HG03139 (cell line): Measurements from ENCODE around the gene CREB3L1.

Experiments
- ATAC-seq: cut with Tn5 transposase; IDR thresholded peaks from one replicate; pipeline ENCODE4 v1.9.1; 2021; ENCODE audit not compliant: unreplicated experiment

The CREB3L1 gene

GRCh38 chr11:46342239-46342638 is 64.8 kb downstream of the CREB3L1 start:
- ATAC-seq: no peak

DNA sequence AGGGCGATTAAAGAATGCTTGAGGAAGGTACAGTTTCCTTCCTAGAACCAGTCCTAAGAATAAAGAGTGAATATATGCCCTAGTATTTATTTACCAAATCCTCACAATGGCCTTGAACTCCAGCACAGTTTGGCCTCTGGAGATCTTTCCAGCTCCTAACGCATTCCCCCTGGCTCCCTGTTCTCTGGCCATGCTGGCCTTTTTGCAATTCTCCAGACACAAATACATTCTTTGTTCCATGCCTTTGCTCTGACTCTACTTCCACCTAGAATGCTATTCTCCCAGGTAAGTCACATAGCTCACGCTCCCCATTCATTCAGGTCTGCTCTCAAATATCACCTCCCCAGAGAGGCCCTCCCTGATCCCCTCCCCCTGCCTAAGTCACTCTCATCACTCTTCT is 66.1 kb downstream of the CREB3L1 start:
- ATAC-seq: no peak

DNA sequence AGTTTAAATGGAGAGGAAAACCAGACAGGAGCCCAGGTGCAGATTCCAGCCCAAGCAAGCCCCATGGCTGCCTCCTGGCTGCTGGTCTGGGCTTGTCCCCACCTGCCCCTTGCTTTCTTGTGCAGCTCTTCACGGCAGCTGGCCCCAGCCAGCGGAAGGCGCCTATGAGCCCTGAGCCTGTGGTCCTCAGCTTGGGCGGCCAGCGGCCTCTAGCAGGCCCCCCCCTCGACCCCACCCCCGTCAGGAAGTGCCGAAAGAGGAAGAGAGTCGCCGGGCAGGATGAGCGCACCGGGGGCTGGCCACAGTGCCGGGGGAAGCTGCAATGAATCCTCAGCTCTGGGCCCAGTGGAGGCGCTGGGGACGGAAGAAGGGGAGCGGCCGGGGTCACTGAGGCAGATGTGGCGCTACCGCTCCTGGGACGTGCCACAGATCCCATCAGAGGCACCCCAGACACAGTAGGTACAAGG is 67.7 kb downstream of the CREB3L1 start:
- no peak for ATAC-seq

GRCh38 chr11:46345881-46346484 is 68.5 kb downstream of the CREB3L1 start:
- no peak for ATAC-seq

DNA sequence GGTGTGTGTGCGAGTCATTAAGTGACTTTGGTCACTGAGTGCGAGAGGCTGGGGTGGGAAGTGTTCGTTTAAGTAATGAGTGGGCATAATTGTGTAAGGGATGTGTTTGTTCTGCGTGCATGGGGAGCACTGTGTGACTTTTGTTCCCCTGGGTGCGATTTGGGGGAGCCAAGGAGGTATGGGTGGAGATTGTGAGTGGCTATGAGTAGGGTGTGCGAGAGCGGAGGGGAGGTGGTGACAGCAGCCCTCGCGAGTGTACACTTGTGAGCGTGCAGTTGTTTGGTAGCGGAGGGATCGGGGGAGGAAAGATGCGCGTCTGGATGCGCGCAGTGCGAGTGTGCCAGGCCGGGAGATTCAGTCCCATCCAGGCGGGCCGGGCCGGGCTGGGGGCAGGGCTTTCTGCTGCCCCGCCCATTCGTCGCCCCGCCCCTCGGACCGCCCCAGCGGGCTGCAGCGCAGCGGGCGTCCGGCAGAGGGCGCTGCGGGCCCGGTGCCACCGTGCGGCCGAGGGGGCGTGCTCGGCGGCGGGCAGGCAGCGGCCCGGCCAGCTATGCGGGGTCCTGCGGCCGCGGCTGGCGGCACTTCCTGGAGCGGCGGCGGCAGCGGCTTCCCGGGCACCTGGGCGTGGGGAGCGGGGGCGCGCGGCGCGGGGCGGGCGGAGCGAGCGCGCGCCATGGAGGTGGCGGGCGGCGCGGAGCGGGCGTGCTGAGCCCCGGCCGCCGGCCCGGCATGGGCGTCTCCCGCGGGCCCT is 69.6 kb downstream of the CREB3L1 start, which contains the start of gene DGKZ:
Gene DGKZ (plus strand): TSS at position 578 of the 751 bp plus-strand sequence. CDS start 197 bp downstream, outside the sequence.
- ATAC-seq: peak; percentile 48

GRCh38 chr11:46347637-46348311 is 70.3 kb downstream of the CREB3L1 start:
- ATAC-seq: no peak

DNA sequence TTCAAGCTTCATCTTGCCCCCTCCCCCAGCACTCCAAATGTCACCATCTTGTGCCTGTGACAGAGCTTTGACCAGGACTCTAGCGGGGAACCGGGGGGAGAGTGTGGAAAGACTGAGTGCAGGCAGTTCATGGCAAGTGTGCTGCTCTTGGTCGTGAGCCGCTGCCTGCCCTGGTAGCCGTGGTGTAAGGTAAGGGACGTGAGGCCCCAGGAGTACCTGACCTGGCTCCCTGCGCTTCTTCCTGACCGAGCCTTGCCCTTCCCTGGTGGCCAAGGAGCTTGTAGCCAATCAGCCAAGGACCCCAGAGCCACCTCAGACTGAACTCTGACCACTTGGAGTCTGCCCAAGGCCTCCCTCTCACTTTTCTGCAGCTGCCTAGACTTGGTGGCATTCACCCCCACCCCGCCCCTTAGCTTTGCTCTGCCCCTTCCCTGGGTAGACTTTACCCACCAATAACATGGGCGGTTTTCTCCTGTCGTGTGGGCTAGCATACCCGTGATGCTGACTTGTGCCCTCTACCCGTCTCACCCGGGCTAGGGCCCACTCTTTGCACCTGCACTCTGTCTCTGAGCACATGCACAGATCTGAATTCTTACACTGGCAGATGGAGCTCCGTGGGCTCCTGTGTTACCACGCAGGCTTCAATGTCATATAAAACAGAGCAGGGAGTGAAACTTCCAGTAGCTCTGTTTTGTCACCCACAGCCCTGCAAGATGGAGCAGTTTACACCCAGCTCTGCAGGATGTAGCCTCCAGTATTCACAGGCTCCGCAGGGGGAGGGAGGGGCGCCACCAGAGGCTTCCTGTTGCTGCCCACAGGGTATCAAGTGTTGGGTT is 71.3 kb downstream of the CREB3L1 start:
- ATAC-seq: no peak

DNA sequence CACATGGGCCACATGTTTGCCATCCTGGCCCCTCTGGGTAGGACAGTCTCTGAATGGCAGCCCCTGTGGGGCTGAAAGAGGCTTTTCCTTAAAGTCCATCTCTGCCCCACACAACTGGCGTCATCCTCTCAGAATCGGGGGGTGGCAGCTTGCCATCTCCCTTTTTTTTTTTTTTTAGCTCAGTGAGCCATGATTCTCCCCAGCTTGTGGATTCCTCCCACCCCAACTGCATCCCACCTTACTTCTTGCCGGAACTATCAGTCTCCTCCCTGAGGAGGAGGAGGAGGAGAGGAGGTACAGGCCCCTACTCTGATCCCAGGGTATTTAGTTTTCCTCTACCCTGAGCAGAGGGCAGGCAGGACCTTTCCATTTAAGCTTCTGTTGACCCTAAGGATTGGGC is 73.2 kb downstream of the CREB3L1 start:
- ATAC-seq: no peak

GRCh38 chr11:46351148-46351547 is 73.7 kb downstream of the CREB3L1 start:
- no peak for ATAC-seq

DNA sequence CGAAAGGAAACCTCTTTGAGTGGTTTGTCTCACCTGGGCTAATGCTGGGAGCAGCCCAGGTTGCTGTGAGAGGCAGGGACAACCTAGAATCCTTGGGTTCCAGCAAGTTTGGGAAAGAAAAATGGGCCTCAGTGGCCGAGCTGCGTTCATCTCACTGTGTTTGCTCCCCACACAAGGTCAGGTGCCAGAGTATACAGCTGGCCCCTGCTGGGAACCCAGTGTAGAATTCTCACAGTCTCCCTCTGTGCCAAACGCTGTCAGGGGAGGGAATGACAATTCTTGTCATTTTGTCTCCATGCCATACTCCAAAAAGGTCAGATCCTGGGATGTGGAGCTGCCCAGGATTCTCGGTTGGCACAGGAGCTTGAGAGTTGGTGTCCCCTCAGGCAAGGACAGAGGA is 74.1 kb downstream of the CREB3L1 start:
- ATAC-seq: no peak

GRCh38 chr11:46352063-46352841 is 74.8 kb downstream of the CREB3L1 start:
- ATAC-seq: no peak

DNA sequence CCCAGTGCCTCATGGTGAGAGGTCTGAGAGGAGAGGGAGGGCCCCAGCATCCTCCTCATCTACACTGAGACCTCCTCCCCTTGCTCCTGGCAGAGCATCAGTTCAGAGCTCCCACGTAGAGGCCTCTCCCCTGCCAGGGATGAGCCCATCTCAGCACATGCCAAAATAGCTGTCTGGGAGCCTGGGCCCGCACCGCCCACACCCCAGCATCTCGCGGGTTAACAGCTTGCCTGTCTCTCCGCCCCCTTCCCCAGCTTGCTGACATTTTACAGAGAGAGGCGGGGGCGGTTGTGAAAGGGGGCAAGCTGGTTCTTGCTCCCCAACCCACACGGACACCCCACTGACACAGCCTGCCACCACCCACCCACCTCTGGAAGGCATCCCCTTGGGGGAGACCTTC is 76.2 kb downstream of the CREB3L1 start:
- ATAC-seq: no peak

- ATAC-seq: no peak
Observed at GRCh38 chr11:46356924-46357482, 79.5 kb downstream of the CREB3L1 start.

GRCh38 chr11:46357483-46357936 is 80.0 kb downstream of the CREB3L1 start:
- ATAC-seq: no peak

DNA sequence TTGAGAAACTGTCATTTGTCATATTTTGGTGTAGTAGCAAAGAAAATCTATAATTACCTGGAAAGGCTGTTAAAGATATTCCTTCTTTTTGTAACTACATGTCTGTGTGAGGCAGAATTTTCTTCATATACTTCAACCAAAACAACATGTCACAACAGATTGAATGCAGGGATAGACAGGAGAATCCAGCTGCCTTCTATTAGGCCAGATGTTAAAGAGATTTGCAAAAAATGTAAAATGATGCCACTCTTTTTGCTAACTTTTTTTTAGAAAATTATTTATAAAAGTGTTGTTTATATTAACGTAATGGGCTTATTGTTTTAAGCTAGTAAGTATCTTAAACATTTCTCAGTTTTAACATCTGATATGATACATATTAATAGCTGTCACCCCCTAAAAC is 82.5 kb downstream of the CREB3L1 start:
- ATAC-seq: no peak

GRCh38 chr11:46360878-46361277 is 83.4 kb downstream of the CREB3L1 start:
- no peak for ATAC-seq

DNA sequence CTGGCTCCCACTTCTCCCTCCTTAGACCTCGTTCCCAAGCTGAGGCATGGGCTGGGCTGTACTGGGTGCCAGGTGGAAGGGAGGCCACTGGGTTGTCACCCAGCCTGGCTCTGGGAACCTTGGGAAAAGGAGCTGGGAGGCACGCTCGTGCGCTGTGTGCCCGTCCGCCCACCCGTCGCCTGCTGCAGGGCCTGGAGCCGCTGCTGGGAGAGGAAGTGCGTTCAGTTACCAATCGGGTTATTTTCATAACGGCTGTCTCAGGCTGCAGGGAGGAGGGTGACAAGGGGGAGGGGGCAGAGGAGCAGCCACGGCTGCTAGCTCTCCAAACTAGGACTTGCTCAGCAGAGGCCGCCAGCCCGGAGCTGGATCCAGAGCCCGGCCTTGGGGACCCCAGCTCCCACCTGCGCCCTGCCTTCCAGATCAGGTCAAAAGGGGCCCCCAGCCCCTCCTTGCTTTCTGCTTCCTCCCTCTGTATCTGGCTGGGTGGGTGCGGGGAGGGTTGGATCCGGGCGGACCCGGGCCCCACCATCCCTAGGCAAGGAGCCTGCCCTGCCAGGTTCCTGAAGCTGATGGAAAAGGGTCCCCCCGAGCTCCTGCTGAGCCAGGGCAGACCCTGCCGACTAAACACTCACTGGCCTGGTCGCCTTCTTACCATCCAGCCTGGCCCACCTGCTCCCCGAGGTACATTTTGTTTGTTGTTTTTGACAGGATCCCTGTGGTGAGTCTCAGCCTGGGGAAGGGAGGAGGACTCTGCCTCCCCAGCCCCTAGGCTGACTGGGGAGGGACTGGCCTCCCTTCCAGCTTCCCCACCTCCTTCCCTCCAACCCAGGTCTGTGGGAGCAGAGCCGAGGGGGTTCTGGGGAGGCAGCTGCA is 84.1 kb downstream of the CREB3L1 start:
- peak; percentile 84 for ATAC-seq

DNA sequence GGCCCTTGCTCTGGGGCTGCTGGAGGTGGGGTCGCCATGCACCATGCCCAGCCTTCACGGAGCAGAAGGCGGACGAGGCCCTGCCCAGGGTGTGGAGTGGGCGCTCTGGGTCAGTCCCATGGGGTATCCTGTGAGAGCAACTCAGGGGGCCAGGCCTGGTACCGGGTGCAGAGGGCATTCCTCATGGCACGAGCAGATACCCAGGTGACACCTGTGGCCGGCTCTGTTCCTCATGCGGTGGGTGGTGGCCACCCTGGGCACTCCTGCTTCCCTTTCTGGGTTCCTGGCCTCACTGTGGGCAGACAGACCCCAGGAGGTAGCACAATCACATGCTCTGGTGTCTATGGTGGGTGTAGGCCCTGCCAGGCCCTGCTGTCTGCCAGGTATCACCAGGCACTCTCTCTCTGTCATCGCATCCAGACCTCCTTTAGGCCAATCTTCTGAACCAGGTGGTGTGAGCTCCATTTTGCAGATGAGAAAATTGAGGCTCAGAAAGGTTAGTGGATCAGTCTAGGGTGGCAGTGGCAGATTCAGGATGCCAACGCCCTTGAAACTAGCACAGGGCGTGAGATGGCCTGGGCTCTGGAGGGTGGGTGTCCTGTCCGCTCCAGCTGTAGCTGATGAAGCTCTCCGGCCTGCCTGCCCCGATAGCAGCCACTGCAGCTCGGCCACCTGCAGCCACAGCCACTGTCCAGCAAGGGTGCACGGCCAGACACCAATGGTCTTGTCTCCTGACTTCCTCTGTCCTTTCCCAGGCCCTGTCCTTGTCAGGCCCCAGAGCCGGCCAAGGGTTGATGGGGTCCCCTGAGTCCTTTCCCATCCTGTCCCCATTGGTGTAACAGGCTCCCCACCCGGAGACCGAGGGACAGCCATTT is 84.9 kb downstream of the CREB3L1 start:
- ATAC-seq: no peak
